Muscle of arm (tissue), 12 donors: ENCODE results near the gene EFEMP1. TPM values are rescaled to one million over a fixed set of nuclear protein-coding genes. Genes with fewer than 3 reads are reported as not detected.
"Not testable (repeated sequence)": the region's sequence is repeated elsewhere in the genome, so short reads cannot be mapped to it uniquely, and the experiment has no call there.

Source experiments
- DNase-seq: peaks from one replicate; pipeline ENCODE4 v3.0.0-alpha.2; 2013
- polyA plus RNA-seq, 12 donors: library from polyadenylated mRNA; unstranded; fragments of 120-200 nt; gene quantifications; one replicate each; pipeline ENCODE4 v1.2.1, GENCODE V29; 2013; ENCODE audit not compliant: insufficient read length in 12 of 12

Gene EFEMP1
- polyA plus RNA-seq, 12 donors, result 19.1 to 74.2 (median 35.5) TPM; not detected in 1

GRCh38 chr2:55831671-55832410, 91.7 kb downstream of the EFEMP1 start:
- DNase-seq, result not testable (repeated sequence)

- no peak for DNase-seq
Measured at GRCh38 chr2:55827855-55828254, 95.7 kb downstream of the EFEMP1 start.

- DNase-seq, result not testable (repeated sequence)
Measured at GRCh38 chr2:55827428-55827827, 96.2 kb downstream of the EFEMP1 start.

- no peak for DNase-seq
Measured at GRCh38 chr2:55826246-55826645, 97.3 kb downstream of the EFEMP1 start.

- DNase-seq, result no peak
Measured at GRCh38 chr2:55824551-55825096, 99.0 kb downstream of the EFEMP1 start.

Other genes with a start within 250 kb of the EFEMP1 start
- gene PNPT1, start 229.9 kb downstream of the EFEMP1 start, polyA plus RNA-seq, result 10 to 100 TPM in 11 of 12 donors, not detected in 1; 14.7 to 24.8 (median 18.4) TPM